A549 (cell line): ENCODE results near the gene WWP2. TPM values are rescaled to one million over a fixed set of nuclear protein-coding genes. Genes with fewer than 3 reads are reported as not detected.

Source experiments
- ATAC-seq, 2 experiments: fragments of 200-7000 bp in 1 of 2; fragments of >200 bp in 1 of 2; cut with Nextera tagmentation in 1 of 2; cut with Tn5 transposase in 1 of 2; 3 replicates each; pipeline versions ENCODE4 v1.8.0 to v1.9.1; 2018 to 2020; ENCODE audit warnings: mild to moderate bottlenecking in 1 of 2, moderate library complexity in 1 of 2
- CTCF ChIA-PET: fragments of 300-600 bp; sonication (Branson Sonifier 250); formaldehyde crosslinking; extraction: SDS; loops from one replicate; lab custom pipeline; 2021; ENCODE audit warnings: antibody characterized with exemption, inconsistent platforms; lab: Yijun Ruan, JAX
- POLR2A ChIA-PET: fragments of 350-600 bp; formaldehyde crosslinking; extraction: SDS; loops from one replicate; lab custom pipeline; 2021; ENCODE audit warnings: antibody characterized with exemption, inconsistent platforms; lab: Yijun Ruan, JAX
- DNase-seq, 2 experiments: peaks; one replicate each; pipeline versions ENCODE4 v3.0.0 to v3.0.0-alpha.2; 2011 to 2016; ENCODE audit warnings: low read depth in 1 of 2, low spot score in 1 of 2
- FAIRE-seq: peaks from 2 replicates; lab custom pipeline; 2011; peaks lifted over from hg19 to GRCh38; lab: Jason Lieb, UNC
- H3K27ac ChIP-seq, 2 experiments: fragments of >200 bp; sonication (Bioruptor Twin); formaldehyde crosslinking; 3 replicates each; pipeline ENCODE4 v1.5.1; 2016 to 2017
- H3K4me1 ChIP-seq: fragments of >200 bp; sonication (Bioruptor Twin); formaldehyde crosslinking; 3 replicates; pipeline ENCODE4 v1.6.1; 2016
- H3K4me2 ChIP-seq: fragments of >200 bp; sonication (Bioruptor Twin); formaldehyde crosslinking; 3 replicates; pipeline ENCODE4 v1.6.1; 2016
- H3K4me3 ChIP-seq: fragments of >200 bp; sonication (Bioruptor Twin); formaldehyde crosslinking; 3 replicates; pipeline ENCODE4 v1.5.1; 2016
- H3K9me3 ChIP-seq: fragments of >200 bp; sonication (Bioruptor Twin); formaldehyde crosslinking; 3 replicates; pipeline ENCODE4 v1.6.1; 2016
- CEBPB ChIP-seq, 2 experiments: fragments of >200 bp in 1 of 2; sonication (Bioruptor Twin) in 1 of 2; formaldehyde crosslinking in 1 of 2; IDR thresholded peaks; 2 replicates each; pipeline ENCODE4 v1.6.1; 2012 to 2016
- ESRRA ChIP-seq: fragments of 150-350 bp; IDR thresholded peaks from 2 replicates; pipeline ENCODE4 v1.6.1; 2014; ENCODE audit warnings: mild to moderate bottlenecking, low read length, borderline replicate concordance
- FOXS1 ChIP-seq: fragments of 250-450 bp; sonication (Bioruptor Pico); IDR thresholded peaks from 2 replicates; pipeline ENCODE4 v1.5.0; 2020; ENCODE audit warnings: mild to moderate bottlenecking, moderate library complexity
- HDAC2 ChIP-seq: fragments of 200-600 bp; sonication (generic); IDR thresholded peaks from 2 replicates; pipeline ENCODE4 v1.6.1; 2016
- HEYL ChIP-seq: fragments of 250-450 bp; sonication (Bioruptor Pico); IDR thresholded peaks from 2 replicates; pipeline ENCODE4 v1.8.0; 2021; ENCODE audit warnings: mild to moderate bottlenecking, moderate library complexity
- JUN ChIP-seq, 2 experiments: fragments of >200 bp; sonication (Bioruptor Twin); formaldehyde crosslinking; IDR thresholded peaks; 2 replicates in 1 of 2; 3 replicates in 1 of 2; pipeline ENCODE4 v1.6.1; 2016 to 2017
- JUNB ChIP-seq: fragments of >200 bp; sonication (Bioruptor Twin); formaldehyde crosslinking; IDR thresholded peaks from 2 replicates; pipeline ENCODE4 v1.6.1; 2016
- MYC ChIP-seq: IDR thresholded peaks from 2 replicates; pipeline ENCODE4 v1.6.1; 2012; ENCODE audit warnings: mild to moderate bottlenecking, inconsistent platforms, low read length, improper control_type of control experiment, borderline replicate concordance
- NFE2L2 ChIP-seq: fragments of 150-350 bp; conservative IDR thresholded peaks from 2 replicates; pipeline ENCODE4 v1.6.1; 2014; ENCODE audit warnings: low read length
- NR3C1 ChIP-seq: fragments of >200 bp; sonication (Bioruptor Twin); formaldehyde crosslinking; IDR thresholded peaks from 3 replicates; pipeline ENCODE4 v1.6.1; 2017
- PHF8 ChIP-seq: fragments of 200-600 bp; sonication (generic); IDR thresholded peaks from 2 replicates; pipeline ENCODE4 v1.6.1; 2016; ENCODE audit warnings: low read depth, mild to moderate bottlenecking, antibody characterized with exemption, moderate library complexity, borderline replicate concordance
- RAD21 ChIP-seq, 2 experiments: fragments of >200 bp in 1 of 2; sonication (Bioruptor Twin) in 1 of 2; formaldehyde crosslinking in 1 of 2; IDR thresholded peaks in 1 of 2; conservative IDR thresholded peaks in 1 of 2; 2 replicates in 1 of 2; 3 replicates in 1 of 2; pipeline ENCODE4 v1.6.1; 2012 to 2018; ENCODE audit warnings: inconsistent platforms in 1 of 2
- RCOR1 ChIP-seq: fragments of 150-350 bp; IDR thresholded peaks from 2 replicates; pipeline ENCODE4 v1.6.1; 2014; ENCODE audit warnings: antibody characterized with exemption, low read length, low read depth
- SMC3 ChIP-seq: fragments of >200 bp; sonication (Bioruptor Twin); formaldehyde crosslinking; IDR thresholded peaks from 3 replicates; pipeline ENCODE4 v1.6.1; 2018; ENCODE audit warnings: inconsistent platforms
- TFCP2L1 ChIP-seq: fragments of 250-450 bp; sonication (Bioruptor Pico); IDR thresholded peaks from 2 replicates; pipeline ENCODE4 v1.5.0; 2021; ENCODE audit warnings: mild to moderate bottlenecking
- TP53 ChIP-seq: fragments of 250-450 bp; sonication (Bioruptor Pico); IDR thresholded peaks from 2 replicates; pipeline ENCODE4 v1.5.0; 2021; ENCODE audit warnings: mild to moderate bottlenecking, moderate library complexity
- ZSCAN20 ChIP-seq: fragments of 250-450 bp; sonication (Bioruptor Pico); IDR thresholded peaks from 2 replicates; pipeline ENCODE4 v1.8.0; 2022; ENCODE audit warnings: mild to moderate bottlenecking, moderate library complexity
- WGBS: methylation state at CpG from one replicate; pipeline ENCODE4 v1.1.6; 2017; ENCODE audit errors: missing lambda C conversion rate; 5-methylcytosine and 5-hydroxymethylcytosine counted together
- polyA plus RNA-seq, 4 experiments: library from polyadenylated mRNA; depleted of rRNA in 3 of 4; stranded (reverse); fragments of >200 nt; fragmentation: RNase III in 1 of 4; extraction: RNeasy Plus Mini Kit Qiagen cat#74134 plus additional on column Dnase treatment in 1 of 4; gene quantifications; 2 replicates in 3 of 4; 3 replicates in 1 of 4; pipeline ENCODE4 v1.2.3, GENCODE V29; 2011 to 2017
- TF ChIP-seq, protein P1 (sequence below): IDR thresholded peaks from 2 replicates; pipeline ENCODE4 v1.6.1; 2012
- TF ChIP-seq, protein P2 (sequence below): fragments of 150-350 bp; IDR thresholded peaks from 2 replicates; pipeline ENCODE4 v1.6.1; 2014; ENCODE audit warnings: low read depth, mild to moderate bottlenecking, low read length
- TF ChIP-seq, protein P3 (sequence below): fragments of 200-600 bp; sonication (generic); IDR thresholded peaks from 2 replicates; pipeline ENCODE4 v1.6.1; 2016; ENCODE audit warnings: antibody characterized with exemption, mild to moderate bottlenecking, moderate library complexity
- TF ChIP-seq, protein P4 (sequence below): fragments of >200 bp; sonication (Bioruptor Twin); formaldehyde crosslinking; IDR thresholded peaks from 3 replicates; pipeline ENCODE4 v1.5.1; 2016

WWP2 gene
- polyA plus RNA-seq, 2 of the 4 experiments (the other 2 are of a cell fraction), result 16.1 to 16.2 TPM

GRCh38 chr16:69936751-69937211, 174.6 kb downstream of the WWP2 start:
- H3K4me3 ChIP-seq, result no peak overlapping the region
- ChIA-PET CTCF (interaction anchor here (0.6 to 17.7 kb wide), 36 partner anchors 7 to 786 kb away, joined by 3 to 288 read pairs (median 5); partner anchors contain the start of gene WWP2), POLR2A (no interaction called here)
- no peak for DNase-seq
- H3K4me2 ChIP-seq, result no peak overlapping the region
- ATAC-seq, result no peak
- no peaks in the 10 kb centered on the region for H3K4me1 ChIP-seq
- no peak for FAIRE-seq
- H3K9me3 ChIP-seq, result no peaks in the 10 kb centered on the region
- no peak overlapping the region for H3K27ac ChIP-seq
- no peak for TF ChIP-seq HDAC2
- no peak for TF ChIP-seq NR3C1
- no peak for TF ChIP-seq TP53
- TF ChIP-seq HEYL (CRISPR knock-in tag), result no peak
- no peak for TF ChIP-seq JUNB
- TF ChIP-seq, protein P1, sequence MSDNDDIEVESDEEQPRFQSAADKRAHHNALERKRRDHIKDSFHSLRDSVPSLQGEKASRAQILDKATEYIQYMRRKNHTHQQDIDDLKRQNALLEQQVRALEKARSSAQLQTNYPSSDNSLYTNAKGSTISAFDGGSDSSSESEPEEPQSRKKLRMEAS, result no peak
- TF ChIP-seq CEBPB (IDR thresholded peaks at IDR 0.05), result no peak
- TF ChIP-seq, protein P2, sequence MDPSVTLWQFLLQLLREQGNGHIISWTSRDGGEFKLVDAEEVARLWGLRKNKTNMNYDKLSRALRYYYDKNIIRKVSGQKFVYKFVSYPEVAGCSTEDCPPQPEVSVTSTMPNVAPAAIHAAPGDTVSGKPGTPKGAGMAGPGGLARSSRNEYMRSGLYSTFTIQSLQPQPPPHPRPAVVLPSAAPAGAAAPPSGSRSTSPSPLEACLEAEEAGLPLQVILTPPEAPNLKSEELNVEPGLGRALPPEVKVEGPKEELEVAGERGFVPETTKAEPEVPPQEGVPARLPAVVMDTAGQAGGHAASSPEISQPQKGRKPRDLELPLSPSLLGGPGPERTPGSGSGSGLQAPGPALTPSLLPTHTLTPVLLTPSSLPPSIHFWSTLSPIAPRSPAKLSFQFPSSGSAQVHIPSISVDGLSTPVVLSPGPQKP, result no peak
- TF ChIP-seq PHF8, result no peak
- no peak for TF ChIP-seq JUN (IDR thresholded peaks at IDR 0.05)
- TF ChIP-seq ESRRA, result no peak
- TF ChIP-seq RAD21 (conservative IDR thresholded peaks at IDR 0.05 in 1 of 2, IDR thresholded peaks at IDR 0.05 in 1 of 2), result no peak
- TF ChIP-seq, protein P3, sequence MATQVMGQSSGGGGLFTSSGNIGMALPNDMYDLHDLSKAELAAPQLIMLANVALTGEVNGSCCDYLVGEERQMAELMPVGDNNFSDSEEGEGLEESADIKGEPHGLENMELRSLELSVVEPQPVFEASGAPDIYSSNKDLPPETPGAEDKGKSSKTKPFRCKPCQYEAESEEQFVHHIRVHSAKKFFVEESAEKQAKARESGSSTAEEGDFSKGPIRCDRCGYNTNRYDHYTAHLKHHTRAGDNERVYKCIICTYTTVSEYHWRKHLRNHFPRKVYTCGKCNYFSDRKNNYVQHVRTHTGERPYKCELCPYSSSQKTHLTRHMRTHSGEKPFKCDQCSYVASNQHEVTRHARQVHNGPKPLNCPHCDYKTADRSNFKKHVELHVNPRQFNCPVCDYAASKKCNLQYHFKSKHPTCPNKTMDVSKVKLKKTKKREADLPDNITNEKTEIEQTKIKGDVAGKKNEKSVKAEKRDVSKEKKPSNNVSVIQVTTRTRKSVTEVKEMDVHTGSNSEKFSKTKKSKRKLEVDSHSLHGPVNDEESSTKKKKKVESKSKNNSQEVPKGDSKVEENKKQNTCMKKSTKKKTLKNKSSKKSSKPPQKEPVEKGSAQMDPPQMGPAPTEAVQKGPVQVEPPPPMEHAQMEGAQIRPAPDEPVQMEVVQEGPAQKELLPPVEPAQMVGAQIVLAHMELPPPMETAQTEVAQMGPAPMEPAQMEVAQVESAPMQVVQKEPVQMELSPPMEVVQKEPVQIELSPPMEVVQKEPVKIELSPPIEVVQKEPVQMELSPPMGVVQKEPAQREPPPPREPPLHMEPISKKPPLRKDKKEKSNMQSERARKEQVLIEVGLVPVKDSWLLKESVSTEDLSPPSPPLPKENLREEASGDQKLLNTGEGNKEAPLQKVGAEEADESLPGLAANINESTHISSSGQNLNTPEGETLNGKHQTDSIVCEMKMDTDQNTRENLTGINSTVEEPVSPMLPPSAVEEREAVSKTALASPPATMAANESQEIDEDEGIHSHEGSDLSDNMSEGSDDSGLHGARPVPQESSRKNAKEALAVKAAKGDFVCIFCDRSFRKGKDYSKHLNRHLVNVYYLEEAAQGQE, result no peak
- no peak for TF ChIP-seq FOXS1
- no peak for TF ChIP-seq MYC
- TF ChIP-seq NFE2L2, result no peak
- no peak for TF ChIP-seq TFCP2L1 (CRISPR knock-in tag)
- TF ChIP-seq RCOR1, result no peak
- TF ChIP-seq, all 56 proteins: peak for 0
- 96% methylated on average over 12 of the region's 21 CpGs for WGBS

DNA sequence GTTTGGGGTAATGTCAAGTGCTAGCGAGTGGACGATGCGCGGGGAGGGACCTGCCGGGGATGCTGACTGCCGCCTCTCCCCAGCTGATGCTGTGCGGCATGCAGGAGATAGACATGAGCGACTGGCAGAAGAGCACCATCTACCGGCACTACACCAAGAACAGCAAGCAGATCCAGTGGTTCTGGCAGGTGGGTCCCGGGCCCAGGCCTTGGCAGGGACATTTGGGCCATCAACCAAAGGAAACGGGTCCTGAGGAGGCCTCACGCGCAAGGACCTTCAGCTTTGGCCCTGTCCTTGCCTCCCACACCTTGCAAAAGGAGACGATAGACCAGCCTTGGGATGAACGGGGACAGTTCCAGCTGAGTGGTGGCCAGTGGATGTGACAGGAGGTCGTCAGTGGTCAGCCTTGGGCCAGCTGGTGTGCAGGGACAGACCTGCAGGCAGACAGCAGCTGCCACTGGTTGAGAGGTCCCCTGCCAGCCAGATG, 175.4 kb downstream of the WWP2 start:
- Histone ChIP-seq H3K4me1 (no peaks in the 10 kb centered on the region), H3K4me3 (no peak overlapping the region), H3K4me2 (no peak overlapping the region), H3K27ac (no peak overlapping the region), H3K9me3 (no peaks in the 10 kb centered on the region)
- peak; percentile 55 for TF ChIP-seq SMC3
- no peak for TF ChIP-seq ZSCAN20 (CRISPR knock-in tag)
- TF ChIP-seq, protein P4, sequence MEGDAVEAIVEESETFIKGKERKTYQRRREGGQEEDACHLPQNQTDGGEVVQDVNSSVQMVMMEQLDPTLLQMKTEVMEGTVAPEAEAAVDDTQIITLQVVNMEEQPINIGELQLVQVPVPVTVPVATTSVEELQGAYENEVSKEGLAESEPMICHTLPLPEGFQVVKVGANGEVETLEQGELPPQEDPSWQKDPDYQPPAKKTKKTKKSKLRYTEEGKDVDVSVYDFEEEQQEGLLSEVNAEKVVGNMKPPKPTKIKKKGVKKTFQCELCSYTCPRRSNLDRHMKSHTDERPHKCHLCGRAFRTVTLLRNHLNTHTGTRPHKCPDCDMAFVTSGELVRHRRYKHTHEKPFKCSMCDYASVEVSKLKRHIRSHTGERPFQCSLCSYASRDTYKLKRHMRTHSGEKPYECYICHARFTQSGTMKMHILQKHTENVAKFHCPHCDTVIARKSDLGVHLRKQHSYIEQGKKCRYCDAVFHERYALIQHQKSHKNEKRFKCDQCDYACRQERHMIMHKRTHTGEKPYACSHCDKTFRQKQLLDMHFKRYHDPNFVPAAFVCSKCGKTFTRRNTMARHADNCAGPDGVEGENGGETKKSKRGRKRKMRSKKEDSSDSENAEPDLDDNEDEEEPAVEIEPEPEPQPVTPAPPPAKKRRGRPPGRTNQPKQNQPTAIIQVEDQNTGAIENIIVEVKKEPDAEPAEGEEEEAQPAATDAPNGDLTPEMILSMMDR, result peak; percentile 60
- TF ChIP-seq RAD21 (conservative IDR thresholded peaks at IDR 0.05 in 1 of 2, IDR thresholded peaks at IDR 0.05 in 1 of 2), result peak; percentile 76 to 85
- TF ChIP-seq JUNB, result no peak
- WGBS, result 62% methylated on average over 16 of the region's 16 CpGs
- ChIA-PET CTCF (interaction anchor here (0.6 to 17.7 kb wide), 36 partner anchors 8 to 787 kb away, joined by 3 to 288 read pairs (median 5); partner anchors contain the start of gene WWP2), POLR2A (no interaction called here)
- DNase-seq, result peak; percentile 60 to 72
- peak; percentile 91 to 92 for ATAC-seq
- no peak for FAIRE-seq
